HG02678 (cell line): Measurements from ENCODE around the gene VWA2.

ENCODE experiments used
- ATAC-seq: cut with Tn5 transposase; IDR thresholded peaks from one replicate; pipeline ENCODE4 v1.9.1; 2021; ENCODE audit warnings: mild to moderate bottlenecking, moderate library complexity; ENCODE audit not compliant: unreplicated experiment

VWA2 gene

DNA sequence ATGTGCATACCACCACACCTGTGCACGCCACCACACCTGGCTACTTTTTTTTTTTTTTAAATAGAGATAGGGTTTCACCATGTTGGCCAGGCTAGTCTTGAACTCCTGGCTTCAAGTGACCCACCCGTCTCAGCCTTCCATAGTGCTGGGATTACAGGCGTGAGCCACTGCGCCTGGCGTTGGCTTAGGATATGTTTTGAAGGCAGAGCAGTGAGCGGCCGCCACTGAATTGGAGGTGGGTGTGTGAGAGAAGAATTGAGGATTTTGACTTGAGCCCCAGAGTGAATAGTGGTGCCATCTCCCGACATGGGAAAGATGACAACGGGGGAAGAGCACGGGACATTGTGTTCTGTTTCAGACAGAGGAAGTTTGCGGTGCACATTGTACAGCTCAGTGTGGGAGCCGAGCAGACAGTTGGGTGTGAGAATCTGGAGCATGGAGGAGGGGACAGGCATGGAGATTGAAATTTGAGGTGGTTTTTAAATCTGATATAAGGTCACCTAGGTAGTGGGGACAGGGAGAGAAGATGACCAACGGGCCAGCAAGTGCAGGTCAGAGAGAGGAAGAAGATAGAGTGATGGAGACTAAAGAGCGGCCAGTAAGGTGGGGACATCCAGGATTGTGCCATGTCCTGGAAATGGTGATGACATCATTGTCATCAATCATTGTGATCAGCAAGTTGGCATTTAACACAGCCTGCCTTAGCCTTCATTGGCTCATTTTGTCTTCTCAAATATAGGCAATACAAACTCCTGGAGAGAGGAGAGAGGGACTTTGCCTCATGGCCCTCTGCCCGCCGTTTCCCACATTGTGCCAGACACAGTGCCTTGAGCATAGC, 35.8 kb downstream of the VWA2 start:
- ATAC-seq: no peak

GRCh38 chr10:114276066-114276465, 37.0 kb downstream of the VWA2 start:
- ATAC-seq: no peak

DNA sequence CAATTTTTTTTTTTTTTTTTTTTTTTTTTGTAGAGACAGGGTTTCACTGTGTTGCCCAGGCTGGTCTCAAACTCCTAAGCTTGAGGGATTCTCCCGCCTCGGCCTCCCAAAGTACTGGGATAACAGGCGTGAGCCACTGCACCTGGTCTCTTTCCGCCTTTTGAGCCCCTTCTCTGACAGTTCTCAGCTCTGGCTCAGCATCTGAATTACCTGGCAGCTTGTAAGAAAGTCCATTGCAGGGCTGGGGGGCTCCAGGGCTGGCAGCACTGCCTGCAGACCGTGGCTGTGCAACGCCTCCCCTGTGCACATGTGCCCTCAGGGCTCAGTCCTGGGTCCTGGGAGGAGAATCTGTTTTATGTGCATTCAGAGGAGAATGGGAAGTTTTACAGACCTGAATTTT, 37.6 kb downstream of the VWA2 start:
- no peak for ATAC-seq

GRCh38 chr10:114278140-114278883, 39.3 kb downstream of the VWA2 start:
- ATAC-seq: no peak

DNA sequence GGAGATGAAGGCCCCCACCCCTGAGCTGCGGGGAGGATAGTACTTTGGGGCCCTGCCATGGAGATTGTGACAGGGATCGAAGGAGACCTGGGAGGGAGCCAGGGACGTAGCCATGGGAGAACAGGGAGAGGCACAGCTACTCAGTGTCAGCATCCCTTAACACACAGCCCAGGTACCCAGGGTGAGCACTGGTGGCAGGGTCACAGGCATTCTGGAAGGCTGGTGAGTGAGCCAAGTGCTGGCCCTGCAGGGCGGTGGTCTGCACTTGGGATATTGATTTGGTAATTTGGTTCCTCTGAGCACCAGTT, 39.8 kb downstream of the VWA2 start:
- ATAC-seq: no peak

DNA sequence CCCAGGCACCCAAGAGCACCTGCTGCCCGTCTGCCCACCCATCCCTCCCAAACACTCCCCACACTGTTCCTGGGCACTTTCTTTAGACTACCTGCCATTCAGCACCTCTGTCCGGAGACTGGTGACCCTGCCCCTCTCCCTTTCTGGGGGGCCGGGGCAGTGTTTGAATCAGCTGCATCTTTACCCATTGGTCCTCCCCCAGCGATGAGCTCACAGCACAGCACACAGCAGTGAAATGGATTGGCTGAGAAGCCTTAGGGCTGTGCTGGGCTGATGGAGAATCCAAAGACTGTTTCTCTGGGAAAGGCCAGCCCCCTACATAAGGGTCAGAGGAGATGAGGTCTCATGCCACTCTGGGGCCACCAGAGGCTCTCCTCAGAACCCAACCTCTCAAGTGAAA, 40.2 kb downstream of the VWA2 start:
- ATAC-seq: no peak

- ATAC-seq: no peak
These were observed 41.0 kb downstream of the VWA2 start for GRCh38 chr10:114279901-114280644.

- ATAC-seq: no peak
These were observed 42.0 kb downstream of the VWA2 start for GRCh38 chr10:114281006-114281405.

DNA sequence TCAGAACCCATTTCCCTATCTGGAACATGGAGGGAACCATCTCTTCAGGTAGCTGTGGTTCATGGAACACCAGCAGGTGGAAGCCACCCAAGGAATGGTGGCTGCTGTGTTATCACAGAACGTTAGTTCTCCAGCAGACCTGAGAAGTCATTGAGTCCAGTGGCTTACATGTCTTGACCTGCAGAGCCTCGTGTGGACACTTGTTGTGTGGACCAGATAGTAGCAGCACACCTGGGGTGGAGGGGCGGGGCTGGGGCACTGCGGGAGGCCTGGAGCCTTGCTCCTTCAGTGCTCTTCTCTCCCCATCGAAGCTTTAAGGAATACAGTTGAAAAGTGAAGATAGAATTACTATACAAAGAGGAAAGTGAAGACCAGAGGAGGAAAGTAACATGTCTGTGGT, 42.4 kb downstream of the VWA2 start:
- ATAC-seq: no peak

- ATAC-seq: no peak
These were observed 43.5 kb downstream of the VWA2 start for GRCh38 chr10:114282526-114282925.

- no peak for ATAC-seq
These were observed 44.0 kb downstream of the VWA2 start for GRCh38 chr10:114283091-114283490.

GRCh38 chr10:114283535-114284234, 44.6 kb downstream of the VWA2 start:
- no peak for ATAC-seq

DNA sequence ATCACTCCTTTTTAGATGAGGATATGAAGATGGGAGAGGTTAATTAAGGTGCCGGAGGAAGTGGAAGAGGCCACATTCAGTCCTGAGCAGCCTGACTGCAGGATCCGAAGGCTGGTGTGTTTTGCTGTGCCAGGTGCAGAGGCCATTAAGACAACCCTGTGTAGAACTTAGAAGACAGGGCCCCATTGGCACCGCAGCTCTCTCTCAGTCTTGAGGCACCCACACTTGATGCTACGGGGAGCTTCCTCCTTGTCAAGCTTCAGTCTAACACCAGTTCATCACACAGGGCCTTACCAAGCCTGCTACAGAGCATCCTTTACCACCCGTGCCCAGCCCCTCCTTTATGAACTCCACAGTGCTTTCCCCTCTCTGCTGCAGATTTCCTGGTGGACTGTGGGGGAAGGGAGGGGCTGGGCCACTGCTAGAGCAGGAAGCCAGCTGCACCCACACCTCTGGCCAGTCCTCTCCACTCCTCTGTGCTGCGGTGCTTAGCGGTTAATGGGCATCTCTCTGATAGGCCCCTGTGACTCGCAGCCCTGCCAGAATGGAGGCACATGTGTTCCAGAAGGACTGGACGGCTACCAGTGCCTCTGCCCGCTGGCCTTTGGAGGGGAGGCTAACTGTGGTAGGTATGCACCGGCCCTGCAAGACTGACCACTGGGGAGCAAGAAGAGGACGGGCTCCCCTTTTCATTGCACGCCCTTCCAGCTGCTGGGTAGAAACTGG, 45.5 kb downstream of the VWA2 start:
- ATAC-seq: no peak

DNA sequence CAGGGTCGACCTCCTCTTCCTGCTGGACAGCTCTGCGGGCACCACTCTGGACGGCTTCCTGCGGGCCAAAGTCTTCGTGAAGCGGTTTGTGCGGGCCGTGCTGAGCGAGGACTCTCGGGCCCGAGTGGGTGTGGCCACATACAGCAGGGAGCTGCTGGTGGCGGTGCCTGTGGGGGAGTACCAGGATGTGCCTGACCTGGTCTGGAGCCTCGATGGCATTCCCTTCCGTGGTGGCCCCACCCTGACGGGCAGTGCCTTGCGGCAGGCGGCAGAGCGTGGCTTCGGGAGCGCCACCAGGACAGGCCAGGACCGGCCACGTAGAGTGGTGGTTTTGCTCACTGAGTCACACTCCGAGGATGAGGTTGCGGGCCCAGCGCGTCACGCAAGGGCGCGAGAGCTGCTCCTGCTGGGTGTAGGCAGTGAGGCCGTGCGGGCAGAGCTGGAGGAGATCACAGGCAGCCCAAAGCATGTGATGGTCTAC, 46.9 kb downstream of the VWA2 start:
- ATAC-seq: no peak

DNA sequence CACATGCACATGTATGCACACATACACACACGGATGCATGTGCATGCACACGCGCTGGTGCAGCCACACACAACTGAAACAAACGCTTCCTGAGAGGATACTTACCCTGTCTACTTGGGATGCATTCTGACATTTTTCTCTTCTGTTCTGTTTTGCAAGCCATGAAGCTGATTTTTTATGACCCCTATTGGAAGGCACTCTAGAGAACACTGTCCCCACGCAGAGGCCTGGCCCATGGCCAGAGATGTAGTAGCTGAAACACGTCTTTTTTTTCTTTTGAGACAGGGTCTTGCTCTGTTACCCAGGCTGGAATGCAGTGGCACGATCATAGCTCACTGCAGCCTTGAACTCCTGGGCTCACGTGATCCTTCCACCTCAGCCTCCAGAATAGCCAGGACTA, 47.9 kb downstream of the VWA2 start:
- ATAC-seq: no peak

DNA sequence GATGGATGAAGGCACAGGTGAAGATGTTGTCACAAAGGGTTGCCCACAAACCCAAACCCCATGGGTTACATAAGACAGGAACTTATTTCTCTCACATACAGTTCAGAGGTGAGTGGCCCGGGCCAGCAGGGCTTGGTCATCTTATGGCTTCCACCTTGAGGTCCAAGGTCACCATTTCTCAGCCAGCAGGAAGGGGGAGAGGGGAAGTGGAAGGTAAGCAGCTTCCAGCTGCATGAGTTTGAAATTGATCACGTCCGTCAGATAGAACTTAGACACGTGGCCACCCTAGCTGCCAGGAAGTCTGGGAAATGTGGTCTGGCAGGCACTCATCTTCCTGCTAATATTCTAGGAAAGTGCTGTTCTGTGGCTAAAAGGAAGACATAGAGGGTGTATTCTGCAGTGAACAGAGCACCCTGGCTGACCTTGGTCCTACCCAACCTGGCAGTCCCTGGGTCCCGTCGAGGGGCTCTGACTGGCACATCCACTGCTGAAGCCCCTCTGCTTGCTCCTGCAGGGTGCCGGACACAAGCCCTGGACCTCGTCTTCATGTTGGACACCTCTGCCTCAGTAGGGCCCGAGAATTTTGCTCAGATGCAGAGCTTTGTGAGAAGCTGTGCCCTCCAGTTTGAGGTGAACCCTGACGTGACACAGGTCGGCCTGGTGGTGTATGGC, 49.5 kb downstream of the VWA2 start:
- no peak for ATAC-seq

DNA sequence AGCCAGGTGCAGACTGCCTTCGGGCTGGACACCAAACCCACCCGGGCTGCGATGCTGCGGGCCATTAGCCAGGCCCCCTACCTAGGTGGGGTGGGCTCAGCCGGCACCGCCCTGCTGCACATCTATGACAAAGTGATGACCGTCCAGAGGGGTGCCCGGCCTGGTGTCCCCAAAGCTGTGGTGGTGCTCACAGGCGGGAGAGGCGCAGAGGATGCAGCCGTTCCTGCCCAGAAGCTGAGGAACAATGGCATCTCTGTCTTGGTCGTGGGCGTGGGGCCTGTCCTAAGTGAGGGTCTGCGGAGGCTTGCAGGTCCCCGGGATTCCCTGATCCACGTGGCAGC, 50.0 kb downstream of the VWA2 start:
- ATAC-seq: no peak

GRCh38 chr10:114290038-114290437, 51.0 kb downstream of the VWA2 start:
- ATAC-seq: no peak

- no peak for ATAC-seq
These were observed 52.0 kb downstream of the VWA2 start for GRCh38 chr10:114291076-114291475.

GRCh38 chr10:114291516-114291915, 52.5 kb downstream of the VWA2 start:
- ATAC-seq: no peak
